ENCODE data around the gene ELOVL5.

- TF ChIP-seq, protein P1, sequence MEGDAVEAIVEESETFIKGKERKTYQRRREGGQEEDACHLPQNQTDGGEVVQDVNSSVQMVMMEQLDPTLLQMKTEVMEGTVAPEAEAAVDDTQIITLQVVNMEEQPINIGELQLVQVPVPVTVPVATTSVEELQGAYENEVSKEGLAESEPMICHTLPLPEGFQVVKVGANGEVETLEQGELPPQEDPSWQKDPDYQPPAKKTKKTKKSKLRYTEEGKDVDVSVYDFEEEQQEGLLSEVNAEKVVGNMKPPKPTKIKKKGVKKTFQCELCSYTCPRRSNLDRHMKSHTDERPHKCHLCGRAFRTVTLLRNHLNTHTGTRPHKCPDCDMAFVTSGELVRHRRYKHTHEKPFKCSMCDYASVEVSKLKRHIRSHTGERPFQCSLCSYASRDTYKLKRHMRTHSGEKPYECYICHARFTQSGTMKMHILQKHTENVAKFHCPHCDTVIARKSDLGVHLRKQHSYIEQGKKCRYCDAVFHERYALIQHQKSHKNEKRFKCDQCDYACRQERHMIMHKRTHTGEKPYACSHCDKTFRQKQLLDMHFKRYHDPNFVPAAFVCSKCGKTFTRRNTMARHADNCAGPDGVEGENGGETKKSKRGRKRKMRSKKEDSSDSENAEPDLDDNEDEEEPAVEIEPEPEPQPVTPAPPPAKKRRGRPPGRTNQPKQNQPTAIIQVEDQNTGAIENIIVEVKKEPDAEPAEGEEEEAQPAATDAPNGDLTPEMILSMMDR (IDR thresholded peaks at IDR 0.05), result no peak
- TF ChIP-seq POLR2A (IDR thresholded peaks at IDR 0.05), result no peak
Observed at GRCh38 chr6:53309059-53309900, 39.5 kb downstream of the ELOVL5 start.
